GM21528 (cell line): Measurements from ENCODE around the gene SARDH.

Experiments
- ATAC-seq: cut with Tn5 transposase; IDR thresholded peaks from one replicate; pipeline ENCODE4 v1.9.1; 2021; ENCODE audit warnings: mild to moderate bottlenecking, moderate library complexity; ENCODE audit not compliant: unreplicated experiment, low FRiP score

Gene SARDH

DNA sequence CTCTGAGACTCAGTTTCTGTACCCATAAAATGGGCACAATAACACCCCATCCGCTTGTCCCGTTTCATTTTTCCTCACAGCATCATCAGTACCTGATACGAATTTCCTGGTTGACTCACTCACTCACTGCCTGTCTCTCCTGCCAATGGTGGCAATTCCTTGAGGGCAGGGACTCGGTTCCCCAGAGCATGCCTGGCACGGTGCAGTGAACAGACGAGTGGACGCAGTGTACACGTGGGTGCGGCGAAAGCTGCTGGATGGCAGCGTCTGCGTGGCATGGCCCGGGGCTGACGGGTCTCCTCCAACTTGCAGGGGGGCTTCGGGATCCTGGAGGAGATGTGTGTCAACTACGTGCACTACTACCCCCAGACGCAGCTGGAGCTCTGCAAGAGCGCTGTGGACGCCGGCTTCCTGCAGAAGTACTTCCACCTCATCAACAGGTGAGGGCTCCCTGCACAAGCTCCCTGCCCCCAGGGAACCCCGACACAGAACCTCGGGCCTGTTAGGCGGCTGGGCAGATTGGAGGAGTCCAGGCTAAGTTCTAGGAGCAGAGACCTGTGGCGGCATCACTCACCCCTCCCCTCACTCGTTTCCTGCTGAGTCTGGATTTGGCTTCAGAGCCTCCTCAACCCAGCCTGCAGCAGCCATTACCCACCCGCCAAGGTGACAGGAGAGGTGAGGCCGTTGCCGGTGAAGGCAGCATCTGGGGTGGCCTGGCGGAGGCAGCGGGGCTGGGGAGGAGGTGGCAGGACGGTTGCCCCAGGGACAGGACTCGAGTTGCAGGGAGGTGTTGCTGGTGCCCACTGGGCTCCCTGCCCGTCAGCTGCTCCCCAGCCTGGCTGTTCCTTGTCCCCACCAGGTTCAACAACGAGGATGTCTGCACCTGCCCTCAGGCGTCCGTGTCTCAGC lies 81.7 kb downstream of the SARDH start:
- ATAC-seq: no peak

DNA sequence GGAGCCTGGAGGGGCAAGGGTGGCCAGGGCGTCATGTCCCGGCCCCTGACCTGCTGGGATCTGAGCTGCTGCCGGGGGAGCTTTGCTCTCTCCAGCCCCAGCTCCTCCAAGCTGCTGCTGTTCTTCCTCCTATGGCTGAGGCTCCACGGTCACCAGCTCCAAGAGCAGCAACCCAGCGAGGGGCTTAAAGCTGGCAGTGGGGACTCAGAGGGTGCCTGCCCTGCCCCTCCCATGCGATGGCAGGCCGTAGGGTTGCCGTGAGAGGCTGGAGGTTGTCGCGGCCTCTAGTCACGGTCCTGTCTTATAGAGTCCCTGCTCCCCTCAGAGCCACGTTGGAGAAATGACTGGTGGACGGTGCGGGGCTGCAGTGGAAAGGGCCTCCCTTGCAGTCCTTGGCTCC lies 82.5 kb downstream of the SARDH start:
- ATAC-seq: no peak

DNA sequence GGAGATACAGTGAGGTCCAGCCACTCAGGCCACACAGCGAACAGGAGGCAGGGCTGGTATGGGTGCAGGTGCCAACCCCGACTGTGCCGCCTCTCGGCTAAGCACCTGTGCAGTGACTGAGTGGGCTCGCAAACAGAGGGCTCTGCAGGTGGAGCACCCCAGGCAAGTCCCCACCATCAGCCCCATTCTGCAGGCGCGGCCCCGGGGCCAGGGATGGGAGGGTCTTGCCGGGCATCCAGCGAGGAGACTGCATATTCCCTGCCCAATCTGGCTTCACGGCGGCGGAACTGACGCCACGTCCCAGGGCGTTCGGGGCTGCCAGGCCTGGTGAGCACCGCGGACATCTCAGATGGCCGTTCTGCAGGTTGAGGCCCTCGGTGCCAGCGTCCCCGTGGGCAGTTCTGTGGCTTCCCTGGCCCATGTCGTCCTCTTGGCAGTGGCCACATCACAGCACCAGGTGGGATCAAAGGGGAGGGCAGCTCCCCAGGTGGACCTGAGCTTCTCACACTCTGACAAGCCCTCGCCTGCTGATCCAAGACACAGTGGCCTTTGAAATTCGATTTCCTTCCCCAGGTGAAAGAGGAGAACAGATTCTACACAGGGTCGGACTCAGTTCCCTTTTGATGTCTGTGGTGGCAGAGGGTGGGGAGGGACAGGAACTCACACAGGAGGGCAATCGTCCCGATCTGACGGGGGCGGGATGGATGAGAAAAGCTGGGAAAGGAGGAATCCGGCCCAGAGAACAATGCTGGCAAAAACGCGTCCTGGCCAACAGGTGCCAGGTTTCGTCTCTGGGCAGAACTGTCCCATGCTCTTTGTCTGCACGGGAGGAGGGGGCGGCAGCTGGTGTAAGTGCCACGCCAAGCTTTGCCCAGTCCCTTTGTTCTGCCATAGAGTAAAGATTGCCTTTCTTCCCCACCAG lies 83.2 kb downstream of the SARDH start:
- no peak for ATAC-seq

DNA sequence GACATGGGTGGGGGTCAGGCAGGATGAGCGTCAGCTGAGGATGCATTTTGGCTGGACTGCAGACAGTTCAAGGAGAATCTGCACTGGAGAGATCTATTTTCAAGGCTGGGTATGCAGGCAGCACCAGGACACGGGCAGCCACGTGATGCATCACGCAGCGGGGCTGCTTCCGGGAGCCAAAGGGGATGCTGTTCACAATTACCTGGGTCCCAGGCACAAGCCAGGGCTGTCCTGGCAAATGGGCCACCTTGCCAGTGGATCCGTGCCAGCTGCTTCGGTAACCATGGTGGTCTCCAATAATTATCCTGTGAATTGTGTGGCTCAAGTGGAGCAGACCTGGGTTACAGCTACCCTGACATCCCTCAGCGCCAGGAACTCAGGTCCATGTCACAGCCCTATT lies 84.5 kb downstream of the SARDH start:
- ATAC-seq: no peak

DNA sequence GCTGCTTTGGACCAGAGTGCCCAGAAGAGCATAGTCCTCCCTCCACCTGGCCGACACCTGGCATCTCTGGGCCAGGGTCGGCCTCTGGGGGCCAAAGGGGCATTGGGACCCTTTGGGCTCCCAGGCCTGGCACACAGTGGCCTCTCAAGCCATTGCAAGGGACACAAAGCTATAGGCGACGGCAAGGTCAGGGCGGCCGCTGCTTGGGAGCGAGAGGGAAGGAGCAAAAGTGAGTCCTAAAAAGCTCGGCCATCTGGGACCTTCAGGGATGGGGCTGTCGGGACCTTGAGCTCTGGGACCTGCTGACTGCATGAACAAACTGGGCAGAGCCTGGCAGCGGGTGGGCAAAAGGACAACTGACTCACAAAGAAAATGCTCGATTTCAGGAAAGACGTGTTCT lies 88.1 kb downstream of the SARDH start:
- ATAC-seq: no peak

GRCh38 chr9:133649194-133649593 lies 89.0 kb downstream of the SARDH start:
- no peak for ATAC-seq

GRCh38 chr9:133647765-133648469 lies 90.2 kb downstream of the SARDH start:
- no peak for ATAC-seq

DNA sequence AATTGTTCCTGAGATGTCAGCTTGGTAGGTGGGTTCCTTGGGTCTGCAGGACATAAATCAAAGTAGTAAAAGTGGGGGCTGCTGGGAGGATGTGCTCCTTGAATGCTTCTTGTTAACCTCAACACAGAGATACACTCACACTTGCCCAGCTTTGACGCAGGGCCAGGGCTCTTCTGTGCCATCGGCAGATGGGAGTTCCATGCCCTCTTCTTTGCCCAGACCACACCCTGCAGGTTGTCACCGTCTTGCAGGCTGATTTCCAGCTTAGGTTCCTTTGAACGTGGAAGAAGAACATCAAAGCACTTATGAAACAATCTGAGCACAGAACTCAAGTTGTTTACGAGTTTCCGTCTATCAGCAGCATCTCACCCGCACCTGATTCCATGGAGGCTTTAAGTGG lies 91.0 kb downstream of the SARDH start:
- no peak for ATAC-seq

- no peak for ATAC-seq
Measured at GRCh38 chr9:133645021-133645765, 93.0 kb downstream of the SARDH start.

GRCh38 chr9:133643978-133644760 lies 94.0 kb downstream of the SARDH start:
- no peak for ATAC-seq

DNA sequence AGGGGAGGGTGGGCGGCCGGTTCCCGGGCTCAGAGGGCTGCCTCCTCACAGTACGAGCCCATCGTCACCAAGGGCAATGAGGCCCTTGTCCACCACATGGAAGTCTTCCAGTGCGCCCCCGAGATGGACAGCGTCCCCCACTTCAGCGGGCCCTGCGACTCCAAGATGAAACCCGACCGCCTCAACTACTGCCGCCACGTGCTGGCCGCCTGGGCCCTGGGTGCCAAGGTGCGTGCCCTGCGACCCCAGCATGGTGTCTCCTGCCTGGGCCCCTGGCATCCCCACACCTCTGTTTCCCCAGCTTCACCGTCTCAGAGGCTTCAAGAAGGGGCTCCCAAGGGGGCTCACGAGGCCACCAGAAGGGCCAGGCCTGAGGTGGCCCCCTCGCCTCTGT lies 94.8 kb downstream of the SARDH start:
- no peak for ATAC-seq

- ATAC-seq: no peak
Measured at GRCh38 chr9:133642708-133643361, 95.3 kb downstream of the SARDH start.

DNA sequence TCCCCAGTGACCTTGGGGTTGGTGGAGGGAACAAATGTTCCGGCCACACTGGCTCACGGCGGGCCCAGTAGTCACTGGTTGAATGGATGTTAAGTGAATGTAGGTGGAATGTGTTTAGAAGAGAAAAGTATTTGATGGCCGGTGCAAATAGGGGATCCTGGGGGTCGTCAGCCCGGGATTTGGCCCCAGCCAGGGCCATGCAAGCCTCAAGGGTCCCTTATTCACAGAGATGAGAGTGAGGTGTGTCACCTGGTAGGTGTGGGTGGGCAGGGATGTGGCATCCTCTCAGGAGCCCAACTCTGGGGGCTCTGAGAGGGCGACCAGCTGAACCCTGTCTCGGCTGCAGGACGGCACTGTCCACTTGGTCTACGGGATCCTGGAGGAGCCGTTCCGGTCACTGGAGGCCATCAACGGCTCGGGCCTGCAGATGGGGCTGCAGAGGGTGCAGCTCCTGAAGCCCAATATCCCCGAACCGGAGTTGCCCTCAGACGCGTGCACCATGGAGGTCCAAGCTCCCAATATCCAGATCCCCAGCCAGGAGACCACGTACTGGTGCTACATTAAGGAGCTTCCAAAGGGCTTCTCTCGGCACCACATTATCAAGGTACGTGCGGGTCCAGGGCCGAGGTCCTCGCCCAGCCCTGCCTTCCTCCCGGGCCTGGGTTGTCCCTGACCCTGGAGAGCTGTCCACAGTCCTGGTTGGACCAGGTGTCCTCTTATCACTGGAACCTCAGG lies 96.1 kb downstream of the SARDH start:
- no peak for ATAC-seq

DNA sequence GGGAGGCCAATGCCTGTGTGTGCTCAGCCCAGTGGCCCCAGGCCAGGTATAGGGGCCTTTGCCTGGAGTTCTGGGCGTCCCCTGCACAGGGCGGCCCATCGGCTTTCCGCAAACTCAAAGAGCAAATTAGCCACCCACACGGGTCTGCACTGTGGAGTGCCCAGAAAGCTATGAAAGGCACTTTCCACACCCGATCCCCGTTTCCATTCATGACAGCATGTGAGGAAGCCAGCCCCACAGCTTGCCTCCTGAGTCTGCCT lies 96.8 kb downstream of the SARDH start:
- no peak for ATAC-seq

GRCh38 chr9:133640580-133641395 lies 97.4 kb downstream of the SARDH start:
- no peak for ATAC-seq

- ATAC-seq: no peak
Measured at GRCh38 chr9:133640160-133640559, 98.0 kb downstream of the SARDH start.

DNA sequence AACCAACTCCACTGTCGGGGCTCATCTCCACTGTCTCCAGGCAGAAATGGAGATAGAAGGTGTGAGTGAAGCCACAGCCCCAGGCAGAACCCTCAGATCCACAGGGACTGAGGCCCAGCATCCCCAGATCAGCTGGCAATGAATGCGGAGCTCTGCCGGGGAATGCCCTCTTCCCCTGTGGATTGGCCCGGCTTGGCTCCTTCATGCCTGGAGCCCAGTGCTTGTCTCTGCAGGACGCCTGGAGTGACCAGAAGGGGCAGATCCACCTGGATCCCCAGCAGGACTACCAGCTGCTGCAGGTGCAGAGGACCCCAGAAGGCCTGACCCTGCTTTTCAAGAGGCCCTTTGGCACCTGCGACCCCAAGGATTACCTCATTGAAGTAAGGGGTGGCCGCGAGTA lies 98.5 kb downstream of the SARDH start:
- no peak for ATAC-seq

- no peak for ATAC-seq
Measured at GRCh38 chr9:133638711-133639110, 99.4 kb downstream of the SARDH start.
